ENCODE measurements around the gene METTL18.

DNA sequence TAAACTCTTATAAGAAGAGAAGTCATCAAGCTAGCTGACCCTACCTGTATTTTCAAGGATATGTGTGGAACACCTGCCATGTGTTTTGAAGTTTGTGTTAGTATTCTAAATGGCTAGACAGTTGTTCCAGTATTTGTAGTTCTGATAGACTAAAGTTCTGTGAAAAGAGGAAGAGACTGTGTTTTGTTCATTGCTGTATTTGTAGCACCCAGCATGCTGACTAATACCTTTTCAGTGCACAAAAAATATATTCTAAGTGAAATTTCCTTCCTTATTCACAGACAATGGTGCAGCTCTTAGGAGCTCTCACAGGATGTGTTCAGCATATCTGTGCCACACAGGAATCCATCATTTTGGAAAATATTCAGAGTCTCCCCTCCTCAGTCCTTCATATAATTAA is 8.2 kb upstream of the METTL18 start:
- TF ChIP-seq, protein P1, sequence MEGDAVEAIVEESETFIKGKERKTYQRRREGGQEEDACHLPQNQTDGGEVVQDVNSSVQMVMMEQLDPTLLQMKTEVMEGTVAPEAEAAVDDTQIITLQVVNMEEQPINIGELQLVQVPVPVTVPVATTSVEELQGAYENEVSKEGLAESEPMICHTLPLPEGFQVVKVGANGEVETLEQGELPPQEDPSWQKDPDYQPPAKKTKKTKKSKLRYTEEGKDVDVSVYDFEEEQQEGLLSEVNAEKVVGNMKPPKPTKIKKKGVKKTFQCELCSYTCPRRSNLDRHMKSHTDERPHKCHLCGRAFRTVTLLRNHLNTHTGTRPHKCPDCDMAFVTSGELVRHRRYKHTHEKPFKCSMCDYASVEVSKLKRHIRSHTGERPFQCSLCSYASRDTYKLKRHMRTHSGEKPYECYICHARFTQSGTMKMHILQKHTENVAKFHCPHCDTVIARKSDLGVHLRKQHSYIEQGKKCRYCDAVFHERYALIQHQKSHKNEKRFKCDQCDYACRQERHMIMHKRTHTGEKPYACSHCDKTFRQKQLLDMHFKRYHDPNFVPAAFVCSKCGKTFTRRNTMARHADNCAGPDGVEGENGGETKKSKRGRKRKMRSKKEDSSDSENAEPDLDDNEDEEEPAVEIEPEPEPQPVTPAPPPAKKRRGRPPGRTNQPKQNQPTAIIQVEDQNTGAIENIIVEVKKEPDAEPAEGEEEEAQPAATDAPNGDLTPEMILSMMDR (IDR thresholded peaks at IDR 0.05): no peak
- TF ChIP-seq ZFX (IDR thresholded peaks at IDR 0.05; ENCODE audit: borderline replicate concordance): no peak
